ENCODE results near the gene TUBB2B. TPM values are rescaled to one million over a fixed set of nuclear protein-coding genes. Genes with fewer than 3 reads are reported as not detected.

The TUBB2B gene
- total RNA-seq, 4 donors from 2014 or later: 0.26 to 80.7 (median 4.3) TPM; not detected in 1

DNA sequence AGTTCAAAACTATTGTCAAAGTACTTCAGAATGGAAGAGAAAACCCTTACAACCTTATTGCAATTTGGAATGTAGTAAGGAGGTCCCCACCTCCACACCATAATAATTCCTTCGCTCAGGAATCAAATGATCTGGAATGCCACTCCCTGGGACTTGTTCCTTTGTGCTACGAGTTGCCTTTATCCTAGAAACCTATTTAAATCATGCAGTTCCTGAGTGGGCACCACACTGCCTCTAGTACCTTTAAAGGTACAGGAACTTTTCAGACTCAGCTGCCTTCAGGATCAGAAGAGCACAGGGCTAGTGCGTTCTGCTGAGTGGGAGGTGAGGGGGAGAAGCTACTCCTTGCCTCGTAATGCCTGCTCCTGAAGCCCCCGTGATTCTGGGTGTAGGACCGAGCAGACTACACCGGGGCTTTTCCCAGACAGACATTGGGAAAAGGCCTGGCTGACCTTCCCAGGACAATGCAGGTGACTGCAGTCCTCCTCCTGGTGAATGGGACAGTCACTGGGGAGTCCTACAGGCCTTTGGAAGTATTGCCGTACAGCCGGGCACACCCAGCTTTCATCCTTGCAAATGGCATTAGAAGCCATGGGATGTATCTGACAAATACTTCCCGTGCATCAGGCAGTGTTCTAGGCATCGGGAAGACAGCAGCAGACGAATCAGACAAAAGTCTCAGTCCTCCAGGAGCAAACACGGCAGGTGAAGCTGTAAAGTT lies 11.8 kb upstream of the TUBB2B start:
- H3K4me3 ChIP-seq: no peak overlapping the region
- no peaks in the 10 kb centered on the region for H3K4me1 ChIP-seq
- intact Hi-C loops (cut with DNase I; ENCODE audit: low total_unique reads): no loop called here
- no peaks in the 10 kb centered on the region for H3K27me3 ChIP-seq
- no peak for DNase-seq
- H3K9me3 ChIP-seq: no peaks in the 10 kb centered on the region
- no peak overlapping the region for H3K27ac ChIP-seq
- TF ChIP-seq, protein P1, sequence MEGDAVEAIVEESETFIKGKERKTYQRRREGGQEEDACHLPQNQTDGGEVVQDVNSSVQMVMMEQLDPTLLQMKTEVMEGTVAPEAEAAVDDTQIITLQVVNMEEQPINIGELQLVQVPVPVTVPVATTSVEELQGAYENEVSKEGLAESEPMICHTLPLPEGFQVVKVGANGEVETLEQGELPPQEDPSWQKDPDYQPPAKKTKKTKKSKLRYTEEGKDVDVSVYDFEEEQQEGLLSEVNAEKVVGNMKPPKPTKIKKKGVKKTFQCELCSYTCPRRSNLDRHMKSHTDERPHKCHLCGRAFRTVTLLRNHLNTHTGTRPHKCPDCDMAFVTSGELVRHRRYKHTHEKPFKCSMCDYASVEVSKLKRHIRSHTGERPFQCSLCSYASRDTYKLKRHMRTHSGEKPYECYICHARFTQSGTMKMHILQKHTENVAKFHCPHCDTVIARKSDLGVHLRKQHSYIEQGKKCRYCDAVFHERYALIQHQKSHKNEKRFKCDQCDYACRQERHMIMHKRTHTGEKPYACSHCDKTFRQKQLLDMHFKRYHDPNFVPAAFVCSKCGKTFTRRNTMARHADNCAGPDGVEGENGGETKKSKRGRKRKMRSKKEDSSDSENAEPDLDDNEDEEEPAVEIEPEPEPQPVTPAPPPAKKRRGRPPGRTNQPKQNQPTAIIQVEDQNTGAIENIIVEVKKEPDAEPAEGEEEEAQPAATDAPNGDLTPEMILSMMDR (IDR thresholded peaks at IDR 0.05): no peak
- TF ChIP-seq POLR2A (IDR thresholded peaks at IDR 0.05): no peak
- no peaks in the 10 kb centered on the region for H3K36me3 ChIP-seq

DNA sequence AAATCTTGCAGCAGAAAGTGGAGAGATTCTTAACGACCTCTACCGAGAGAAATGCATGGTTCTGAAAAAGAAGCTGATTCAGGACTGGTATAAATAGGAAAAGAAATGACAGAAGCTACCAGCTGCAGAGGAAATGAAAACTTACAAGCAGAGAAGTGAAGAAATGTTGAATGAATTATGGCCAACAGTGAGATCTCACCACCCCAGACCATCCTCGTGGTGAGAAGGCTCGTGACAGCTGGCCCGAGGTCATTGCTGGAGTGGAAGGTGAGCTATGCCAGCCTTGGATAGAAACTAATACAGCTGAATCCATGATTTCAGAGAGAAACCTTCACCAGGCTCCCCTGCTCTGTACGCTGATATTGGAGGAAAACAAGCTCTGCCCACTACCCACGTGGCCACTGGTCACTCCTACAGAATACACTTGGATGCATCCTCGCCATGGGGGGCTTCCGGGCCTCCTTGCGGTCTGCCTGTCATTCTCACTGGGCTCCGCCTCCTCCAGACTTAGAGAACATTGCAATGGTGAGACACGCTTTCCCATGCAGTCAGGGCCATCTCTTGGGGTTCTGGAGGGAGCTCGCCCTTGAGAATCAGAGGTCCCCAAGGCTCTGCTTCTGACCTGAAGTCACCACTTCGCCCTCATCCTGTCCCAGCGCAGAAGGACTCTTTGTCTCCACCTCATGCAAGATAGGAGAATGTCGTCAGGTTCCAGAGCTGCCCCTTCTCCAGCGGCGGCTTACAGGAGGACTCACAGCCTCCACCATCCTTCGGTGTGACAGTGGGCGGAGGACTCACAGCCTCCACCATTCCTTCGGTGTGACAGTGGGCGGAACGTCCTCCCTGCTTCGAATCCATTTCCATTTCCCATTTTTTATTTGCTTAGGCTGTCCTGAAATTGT lies 10.6 kb upstream of the TUBB2B start:
- DNase-seq: no peak
- Histone ChIP-seq H3K4me3 (no peak overlapping the region), H3K4me1 (no peaks in the 10 kb centered on the region), H3K27ac (no peak overlapping the region), H3K36me3 (no peaks in the 10 kb centered on the region), H3K9me3 (no peaks in the 10 kb centered on the region), H3K27me3 (peaks cover 0 to under 1% of the 10 kb centered on the region in 2 donors)
- intact Hi-C loops (cut with DNase I; ENCODE audit: low total_unique reads): no loop called here
- TF ChIP-seq, protein P1 (IDR thresholded peaks at IDR 0.05): no peak
- no peak for TF ChIP-seq POLR2A (IDR thresholded peaks at IDR 0.05)

GRCh38 chr6:3236005-3236404 lies 8.6 kb upstream of the TUBB2B start:
- Histone ChIP-seq H3K36me3 (no peaks in the 10 kb centered on the region), H3K9me3 (no peaks in the 10 kb centered on the region), H3K27ac (no peak overlapping the region), H3K4me3 (no peak overlapping the region), H3K27me3 (peaks cover 0 to 8% of the 10 kb centered on the region in 2 donors), H3K4me1 (no peaks in the 10 kb centered on the region)
- intact Hi-C loops (cut with DNase I; ENCODE audit: low total_unique reads): no loop called here
- no peak for DNase-seq
- TF ChIP-seq POLR2A (IDR thresholded peaks at IDR 0.05): no peak
- TF ChIP-seq, protein P1 (IDR thresholded peaks at IDR 0.05): no peak

- Histone ChIP-seq H3K36me3 (no peaks in the 10 kb centered on the region), H3K27ac (no peak overlapping the region), H3K4me3 (no peak overlapping the region), H3K27me3 (peaks cover 0 to 8% of the 10 kb centered on the region in 2 donors), H3K9me3 (no peaks in the 10 kb centered on the region), H3K4me1 (no peaks in the 10 kb centered on the region)
- DNase-seq: no peak
- intact Hi-C loops (cut with DNase I; ENCODE audit: low total_unique reads): no loop called here
- TF ChIP-seq, protein P1 (IDR thresholded peaks at IDR 0.05): no peak
- no peak for TF ChIP-seq POLR2A (IDR thresholded peaks at IDR 0.05)
Observed at GRCh38 chr6:3235486-3235885, 8.0 kb upstream of the TUBB2B start.

DNA sequence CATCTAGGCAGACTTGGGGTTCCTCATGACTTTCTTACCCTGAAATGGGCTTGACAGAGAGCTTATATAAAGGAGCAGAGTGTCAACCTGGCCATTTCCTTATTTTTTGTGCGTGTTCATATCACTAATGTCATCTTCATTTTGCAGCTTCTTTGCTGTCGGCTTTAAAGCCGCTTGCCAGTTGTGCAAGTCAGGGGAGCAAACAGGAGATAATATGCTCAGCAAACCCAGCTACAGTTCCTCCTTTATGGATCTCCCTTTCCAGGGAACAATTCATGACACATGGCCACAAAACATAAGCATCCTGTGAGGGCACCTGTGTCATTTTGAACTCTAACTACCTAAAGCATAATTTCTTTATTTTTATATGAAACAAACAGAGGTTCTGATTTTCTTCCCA lies 6.5 kb upstream of the TUBB2B start:
- intact Hi-C loops (cut with DNase I; ENCODE audit: low total_unique reads): no loop called here
- Histone ChIP-seq H3K27ac (no peak overlapping the region), H3K36me3 (no peaks in the 10 kb centered on the region), H3K4me1 (no peaks in the 10 kb centered on the region), H3K9me3 (no peaks in the 10 kb centered on the region), H3K27me3 (peaks cover 3 to 22% of the 10 kb centered on the region in 2 donors), H3K4me3 (no peak overlapping the region)
- TF ChIP-seq, protein P1 (IDR thresholded peaks at IDR 0.05): no peak
- TF ChIP-seq POLR2A (IDR thresholded peaks at IDR 0.05): no peak
- no peak for DNase-seq

Measured in uterus (tissue), 4 donors.